ENCODE results near the gene SCYGR1.
"Not testable (repeated sequence)": the region's sequence is repeated elsewhere in the genome, so short reads cannot be mapped to it uniquely, and the experiment has no call there.

The SCYGR1 gene

GRCh38 chr2:227402321-227402720, 14.6 kb upstream of the SCYGR1 start:
- DNase-seq, result no peak

GRCh38 chr2:227401550-227401949, 13.8 kb upstream of the SCYGR1 start:
- DNase-seq, result no peak

- no peak for DNase-seq
Observed at GRCh38 chr2:227398684-227399670, 11.2 kb upstream of the SCYGR1 start.

- DNase-seq, result no peak
Observed at GRCh38 chr2:227397562-227397961, 9.8 kb upstream of the SCYGR1 start.

- no peak for DNase-seq
Observed at GRCh38 chr2:227395556-227395955, 7.8 kb upstream of the SCYGR1 start.

- no peak for DNase-seq
Observed at GRCh38 chr2:227394401-227394800, 6.7 kb upstream of the SCYGR1 start.

- DNase-seq, result no peak
Observed at GRCh38 chr2:227390468-227391256, 2.9 kb upstream of the SCYGR1 start.

- DNase-seq, result no peak
Observed at GRCh38 chr2:227389661-227390060, 1.9 kb upstream of the SCYGR1 start.

GRCh38 chr2:227389231-227389630, 1.5 kb upstream of the SCYGR1 start:
- no peak for DNase-seq

- DNase-seq, result no peak
Observed at GRCh38 chr2:227388537-227389011, 825 bp upstream of the SCYGR1 start.

GRCh38 chr2:227386630-227387029, 1.1 kb downstream of the SCYGR1 start:
- DNase-seq, result no peak

- DNase-seq, result no peak
Observed at GRCh38 chr2:227383686-227384085, 4.1 kb downstream of the SCYGR1 start.

- not testable (repeated sequence) for DNase-seq
Observed at GRCh38 chr2:227382241-227382835, 5.4 kb downstream of the SCYGR1 start.

GRCh38 chr2:227379095-227379494, 8.7 kb downstream of the SCYGR1 start, which contains the start of gene TM4SF20:
Gene TM4SF20 (minus strand): TSS chr2:227379306. CDS start chr2:227379268, 38 bp downstream.
- DNase-seq, result no peak

GRCh38 chr2:227378371-227378782, 9.4 kb downstream of the SCYGR1 start:
- DNase-seq, result no peak

GRCh38 chr2:227377467-227378351, 10.0 kb downstream of the SCYGR1 start:
- DNase-seq, result no peak

GRCh38 chr2:227376656-227377396, 10.9 kb downstream of the SCYGR1 start:
- no peak for DNase-seq

- peak; percentile 32 to 42 for DNase-seq
Observed at GRCh38 chr2:227374158-227374557, 13.6 kb downstream of the SCYGR1 start.

- DNase-seq, result no peak
Observed at GRCh38 chr2:227373389-227373788, 14.4 kb downstream of the SCYGR1 start.

- peak in 1 of 2 experiments; percentile 27 for DNase-seq
Observed at GRCh38 chr2:227370791-227371312, 16.9 kb downstream of the SCYGR1 start.

- no peak for DNase-seq
Observed at GRCh38 chr2:227370092-227370491, 17.7 kb downstream of the SCYGR1 start.
